ENCODE measurements around the gene BAIAP2L1.
"Not testable (repeated sequence)": the region's sequence is repeated elsewhere in the genome, so short reads cannot be mapped to it uniquely, and the experiment has no call there.

Gene BAIAP2L1

GRCh38 chr7:98317366-98318040, 83.4 kb downstream of the BAIAP2L1 start:
- DNase-seq: no peak

- not testable (repeated sequence) for DNase-seq
Measured at GRCh38 chr7:98315994-98316527, 84.8 kb downstream of the BAIAP2L1 start.

- no peak for DNase-seq
Measured at GRCh38 chr7:98315318-98315993, 85.4 kb downstream of the BAIAP2L1 start.

- no peak for DNase-seq
Measured at GRCh38 chr7:98314469-98314868, 86.4 kb downstream of the BAIAP2L1 start.

GRCh38 chr7:98312201-98312600, 88.7 kb downstream of the BAIAP2L1 start:
- no peak for DNase-seq

- DNase-seq: no peak
Measured at GRCh38 chr7:98309566-98309965, 91.3 kb downstream of the BAIAP2L1 start.

- DNase-seq: no peak
Measured at GRCh38 chr7:98307971-98308466, 92.9 kb downstream of the BAIAP2L1 start.

- no peak for DNase-seq
Measured at GRCh38 chr7:98305951-98306535, 94.8 kb downstream of the BAIAP2L1 start.

GRCh38 chr7:98303906-98304305, 97.0 kb downstream of the BAIAP2L1 start:
- no peak for DNase-seq

GRCh38 chr7:98303176-98303865, 97.6 kb downstream of the BAIAP2L1 start:
- no peak for DNase-seq

GRCh38 chr7:98301693-98302470, 99.0 kb downstream of the BAIAP2L1 start:
- no peak for DNase-seq

- no peak for DNase-seq
Measured at GRCh38 chr7:98300595-98301372, 100.1 kb downstream of the BAIAP2L1 start.

- no peak for DNase-seq
Measured at GRCh38 chr7:98297626-98298286, 103.1 kb downstream of the BAIAP2L1 start.

GRCh38 chr7:98296833-98297232, 104.1 kb downstream of the BAIAP2L1 start:
- DNase-seq: no peak

- no peak for DNase-seq
Measured at GRCh38 chr7:98295467-98296192, 105.3 kb downstream of the BAIAP2L1 start.

GRCh38 chr7:98294798-98295382, 106.0 kb downstream of the BAIAP2L1 start:
- DNase-seq: peak; percentile 52

GRCh38 chr7:98294326-98294725, 106.6 kb downstream of the BAIAP2L1 start:
- no peak for DNase-seq

GRCh38 chr7:98293746-98294145, 107.1 kb downstream of the BAIAP2L1 start:
- DNase-seq: no peak

GRCh38 chr7:98293265-98293664, 107.6 kb downstream of the BAIAP2L1 start:
- no peak for DNase-seq

- DNase-seq: no peak
Measured at GRCh38 chr7:98291717-98292116, 109.2 kb downstream of the BAIAP2L1 start.

Measured in NCI-H1105 treated with DMSO at 0.1 percent for 48 hours (cell line).